K562 (cell line): ENCODE measurements around the gene NFYC. TPM values are rescaled to one million over a fixed set of nuclear protein-coding genes. Genes with fewer than 3 reads are reported as not detected.
A peak's percentile ranks its signal among the peaks of the same experiment; 100 is the strongest.

ENCODE experiments used
- ATAC-seq: fragments of 200-7000 bp; cut with Tn5 transposase; 3 replicates; pipeline ENCODE4 v1.9.1; 2020; ENCODE audit warnings: moderate library complexity
- BruUV-seq: library from RNA; stranded (reverse); fragments of 400-500 nt; replicated peaks from 2 replicates; lab custom pipeline; 2021; lab: Mats Ljungman, UMichigan
- CTCF ChIA-PET: fragments of 300-600 bp; formaldehyde crosslinking; extraction: SDS; loops from one replicate; lab custom pipeline; 2021; ENCODE audit warnings: low intra/inter-chr PET ratio; lab: Yijun Ruan, JAX
- POLR2A ChIA-PET: fragments of 300-600, 350-650 bp; sonication (Branson Sonifier 250); formaldehyde crosslinking; extraction: SDS; loops from one replicate; lab custom pipeline; 2021; ENCODE audit warnings: antibody characterized with exemption, inconsistent platforms; lab: Yijun Ruan, JAX
- DNase-seq, 4 experiments: peaks; one replicate each; pipeline versions ENCODE4 v3.0.0 to v3.0.0-alpha.2; 2011 to 2018; ENCODE audit warnings: low spot score in 3 of 4, mixed read lengths in 3 of 4; ENCODE audit errors: extremely low read depth in 1 of 4
- FAIRE-seq: peaks from 2 replicates; lab custom pipeline; 2011; peaks lifted over from hg19 to GRCh38; lab: Jason Lieb, UNC
- H2AFZ ChIP-seq: 2 replicates; pipeline ENCODE4 v1.6.0; 2011; ENCODE audit warnings: low read depth, low read length, control low read depth, inconsistent platforms
- H3K27ac ChIP-seq: fragments of 200-600 bp; 3 replicates; pipeline ENCODE4 v1.8.0; 2011; ENCODE audit warnings: low read depth, mild to moderate bottlenecking, control low read depth, inconsistent platforms, low read length, moderate library complexity, mixed read lengths; ENCODE audit errors: extremely low read depth
- H3K27me3 ChIP-seq, 2 experiments: fragments of 300-600 bp in 1 of 2; 2 replicates in 1 of 2; 3 replicates in 1 of 2; pipeline versions ENCODE4 v1.6.0 to v1.8.0; 2011; ENCODE audit warnings: inconsistent platforms in 2 of 2, low read length in 2 of 2, mild to moderate bottlenecking in 1 of 2, mixed read lengths in 1 of 2, moderate library complexity in 1 of 2; ENCODE audit not compliant: control insufficient read depth in 2 of 2, insufficient read depth in 2 of 2
- H3K36me3 ChIP-seq: fragments of 300-600 bp; 3 replicates; pipeline ENCODE4 v1.8.0; 2011; ENCODE audit warnings: mild to moderate bottlenecking, low read length, inconsistent platforms; ENCODE audit not compliant: control insufficient read depth, insufficient read depth
- H3K4me1 ChIP-seq, 2 experiments: fragments of 200-600 bp in 1 of 2; replicated peaks in 1 of 2; 2 replicates in 1 of 2; 3 replicates in 1 of 2; pipeline versions ENCODE4 v1.5.1 to v1.8.0; 2011; ENCODE audit warnings: inconsistent platforms in 2 of 2, low read length in 2 of 2, mild to moderate bottlenecking in 1 of 2, mixed read lengths in 1 of 2, moderate library complexity in 1 of 2; ENCODE audit not compliant: control insufficient read depth in 2 of 2, insufficient read depth in 2 of 2
- H3K4me2 ChIP-seq: 2 replicates; pipeline ENCODE4 v1.6.1; 2011; ENCODE audit warnings: low read length, control low read depth, inconsistent platforms, mixed read lengths; ENCODE audit not compliant: insufficient read depth
- H3K4me3 ChIP-seq: fragments of 200-600 bp; sonication (generic), shearing (Covaris generic); 2 replicates; pipeline ENCODE4 v1.5.1; 2016; ENCODE audit warnings: control low read depth, inconsistent platforms
- H3K79me2 ChIP-seq: fragments of 200-600 bp; 3 replicates; pipeline ENCODE4 v1.8.0; 2011; ENCODE audit warnings: low read length, inconsistent platforms; ENCODE audit not compliant: control insufficient read depth, insufficient read depth
- H3K9ac ChIP-seq, 2 experiments: 2 replicates each; pipeline versions ENCODE4 v1.6.0 to v1.6.1; 2011; ENCODE audit warnings: low read depth in 2 of 2, low read length in 2 of 2, control low read depth in 1 of 2, inconsistent platforms in 1 of 2, mild to moderate bottlenecking in 1 of 2, mixed read lengths in 1 of 2; ENCODE audit not compliant: insufficient read depth in 1 of 2
- H3K9me1 ChIP-seq: one replicate; pipeline ENCODE4 v1.6.0; 2011; ENCODE audit warnings: inconsistent platforms, mild to moderate bottlenecking, low read length, moderate library complexity; ENCODE audit not compliant: control insufficient read depth, insufficient read depth
- H3K9me3 ChIP-seq: replicated peaks from 2 replicates; pipeline ENCODE4 v1.5.1; 2011; ENCODE audit warnings: low read depth, low read length, inconsistent platforms; ENCODE audit not compliant: control insufficient read depth, insufficient read depth
- H4K20me1 ChIP-seq: replicated peaks from 2 replicates; pipeline ENCODE4 v1.6.1; 2011; ENCODE audit warnings: low read length, inconsistent platforms, mixed read lengths; ENCODE audit not compliant: control insufficient read depth, insufficient read depth
- BHLHE40 ChIP-seq: IDR thresholded peaks from 2 replicates; pipeline ENCODE4 v1.6.1; 2011; ENCODE audit warnings: low read length, improper control_type of control experiment
- CEBPB ChIP-seq: fragments of 450-650 bp; IDR thresholded peaks from 2 replicates; pipeline ENCODE4 v1.6.1; 2016; ENCODE audit warnings: missing genetic modification characterization, missing compliant biosample characterization
- EP300 ChIP-seq: IDR thresholded peaks from 2 replicates; pipeline ENCODE4 v1.6.1; 2012; ENCODE audit warnings: low read length, improper control_type of control experiment
- HMBOX1 ChIP-seq: sonication (generic); IDR thresholded peaks from 2 replicates; pipeline ENCODE4 v1.6.1; 2016
- THAP12 ChIP-seq: fragments of 250-450 bp; sonication (Bioruptor Pico); IDR thresholded peaks from 2 replicates; pipeline ENCODE4 v1.9.0; 2021; ENCODE audit warnings: mild to moderate bottlenecking, inconsistent platforms
- THRA ChIP-seq: fragments of 450-650 bp; IDR thresholded peaks from 2 replicates; pipeline ENCODE4 v1.6.1; 2017; ENCODE audit warnings: mild to moderate bottlenecking, moderate library complexity
- ZNF354B ChIP-seq: fragments of 250-450 bp; sonication (Bioruptor Pico); IDR thresholded peaks from 2 replicates; pipeline ENCODE4 v1.4.0; 2020
- WGBS: fragments of 100-300 bp; shearing (Covaris generic); methylation state at CpG from one replicate; pipeline ENCODE4 v1.1.6; 2016; ENCODE audit warnings: low coverage, mixed read lengths; ENCODE audit not compliant: insufficient coverage; ENCODE audit errors: missing lambda C conversion rate; 5-methylcytosine and 5-hydroxymethylcytosine counted together
- in situ Hi-C: fragments of 300-500 bp; cut with MboI; formaldehyde crosslinking; loops from 4 replicates; pipeline ENCODE4 v1.15.0; 2018; ENCODE audit warnings: inconsistent platforms, mixed read lengths
- intact Hi-C: fragments of 100-400 bp; cut with micrococcal nuclease; formaldehyde crosslinking; loops from 2 replicates; pipeline ENCODE4 v1.14.2; 2022
- polyA plus RNA-seq, 8 experiments: library from polyadenylated mRNA; depleted of rRNA in 4 of 8; stranded (reverse) in 5 of 8; unstranded in 3 of 8; fragments of >200 nt; fragmentation: Nextera tagmentation in 2 of 8; fragmentation: Illumina TruSeq in 1 of 8; extraction: Ambion mirVana in 2 of 8; extraction: Trizol in 1 of 8; gene quantifications; 2 replicates each; pipeline versions ENCODE4 v1.2.1 to v1.2.3, GENCODE V29; 2011 to 2014; ENCODE audit warnings: inconsistent platforms in 1 of 8, missing spikeins in 1 of 8
- total RNA-seq, 7 experiments: library from RNA; depleted of rRNA in 6 of 7; stranded (reverse); fragments of >200 nt in 6 of 7; fragmentation: Illumina TruSeq in 2 of 7; extraction: Trizol in 2 of 7; gene quantifications; 2 replicates each; pipeline versions ENCODE4 v1.2.1 to v1.2.3, GENCODE V29; 2011 to 2021; ENCODE audit warnings: low replicate concordance in 1 of 7

NFYC gene
- total and polyA plus RNA-seq, 9 of the 15 experiments (the other 6 are each of a cell fraction or from before 2014, with no cell fraction given): 4.8 to 59.8 (median 41.1) TPM

GRCh38 chr1:40754201-40754600 is 62.7 kb downstream of the NFYC start:
- intact Hi-C loops: no loop called here
- no peak for FAIRE-seq
- Histone ChIP-seq H3K4me3 (no peak overlapping the region), H3K4me1 (no peaks in the 10 kb centered on the region), H3K27ac (no peak overlapping the region), H3K4me2 (no peak overlapping the region), H4K20me1 (no peaks in the 10 kb centered on the region), H3K79me2 (no peaks in the 10 kb centered on the region), H3K9ac (no peak overlapping the region), H3K27me3 (no peaks in the 10 kb centered on the region), H3K9me3 (no peaks in the 10 kb centered on the region), H3K36me3 (peaks cover 94% of the 10 kb centered on the region), H3K9me1 (no peaks in the 10 kb centered on the region), H2AFZ (no peak overlapping the region)
- BruUV-seq: no TSS peak
- 93% methylated on average over 8 of the region's 8 CpGs for WGBS
- no peak for ATAC-seq
- TF ChIP-seq BHLHE40 (no peak), EP300 (no peak), THRA (no peak)
- CTCF ChIA-PET: interaction anchor here (0.7 kb wide), 1 partner anchor 609 kb away, joined by 3 read pairs; no protein-coding TSS in a partner anchor
- no peak for DNase-seq
- in situ Hi-C loops: no loop called here
- POLR2A ChIA-PET: interaction anchor here (0.5 to 1.6 kb wide), 3 partner anchors 14 to 949 kb away, joined by 3 to 5 read pairs (median 3); partner anchors contain the start of gene NFYC

GRCh38 chr1:40755067-40755466 is 63.6 kb downstream of the NFYC start:
- Histone ChIP-seq H3K27me3 (no peaks in the 10 kb centered on the region), H3K4me3 (no peak overlapping the region), H2AFZ (no peak overlapping the region), H3K27ac (no peak overlapping the region), H3K9ac (no peak overlapping the region), H3K36me3 (peaks cover 94% of the 10 kb centered on the region), H3K9me3 (no peaks in the 10 kb centered on the region), H3K79me2 (no peaks in the 10 kb centered on the region), H4K20me1 (no peaks in the 10 kb centered on the region), H3K4me2 (no peak overlapping the region), H3K4me1 (no peaks in the 10 kb centered on the region), H3K9me1 (no peaks in the 10 kb centered on the region)
- ATAC-seq (no peak), DNase-seq (no peak), FAIRE-seq (no peak)
- in situ Hi-C loops: no loop called here
- WGBS: 82% methylated on average over 4 of the region's 4 CpGs
- CTCF ChIA-PET: no interaction called here
- no TSS peak for BruUV-seq
- POLR2A ChIA-PET: interaction anchor here (0.7 to 2.3 kb wide), 3 partner anchors 10 to 61 kb away, joined by 3 to 11 read pairs (median 5); no protein-coding TSS in a partner anchor
- intact Hi-C loops: no loop called here
- TF ChIP-seq THAP12 (CRISPR knock-in tag) (no peak), ZNF354B (CRISPR knock-in tag) (no peak), HMBOX1 (no peak), CEBPB (tag) (peak; percentile 14; the same call in 1 of the 2 replicates)
